Psoas muscle (tissue), 8 donors: ENCODE results near the gene MED14. TPM values are rescaled to one million over a fixed set of nuclear protein-coding genes. Genes with fewer than 3 reads are reported as not detected.
A peak's percentile ranks its signal among the peaks of the same experiment; 100 is the strongest.
"Not testable (repeated sequence)": the region's sequence is repeated elsewhere in the genome, so short reads cannot be mapped to it uniquely, and the experiment has no call there.

Source experiments
- ATAC-seq, 4 donors: fragments of 200-7000 bp; cut with Tn5 transposase; one replicate each; pipeline ENCODE4 v1.9.1; 2020; ENCODE audit warnings: moderate library complexity in 3 of 4, mild to moderate bottlenecking in 2 of 4
- DNase-seq, 2 donors: peaks; one replicate each; pipeline ENCODE4 v3.0.0-alpha.2; 2020
- H3K27ac ChIP-seq: fragments of 200-600 bp; one replicate; pipeline ENCODE4 v1.8.0; 2022
- H3K27me3 ChIP-seq, 3 donors: fragments of 200-600 bp in 1 of 3; one replicate each; pipeline versions ENCODE4 v1.6.1 to v1.8.0; 2013 to 2022; ENCODE audit warnings: low read length in 2 of 3, mild to moderate bottlenecking in 2 of 3, moderate library complexity in 1 of 3; ENCODE audit not compliant: insufficient read depth in 3 of 3
- H3K36me3 ChIP-seq, 2 donors: fragments of 200-600 bp in 1 of 2; one replicate each; pipeline versions ENCODE4 v1.6.1 to v1.8.0; 2013 to 2022; ENCODE audit warnings: low read depth in 1 of 2, mild to moderate bottlenecking in 1 of 2, moderate library complexity in 1 of 2; ENCODE audit not compliant: insufficient read depth in 1 of 2
- H3K4me1 ChIP-seq: fragments of 200-600 bp; one replicate; pipeline ENCODE4 v1.8.0; 2022
- H3K4me3 ChIP-seq: fragments of 200-600 bp; one replicate; pipeline ENCODE4 v1.8.0; 2022; ENCODE audit warnings: mild to moderate bottlenecking
- H3K9me3 ChIP-seq: fragments of 200-600 bp; one replicate; pipeline ENCODE4 v1.8.0; 2022
- CTCF ChIP-seq: fragments of 200-600 bp; IDR thresholded peaks from one replicate; pipeline ENCODE4 v1.8.0; 2022; ENCODE audit warnings: antibody characterized with exemption
- WGBS, 3 donors: extraction: QIAGEN DNeasy Blood & Tissue Kit; methylation state at CpG; one replicate each; pipeline versions ENCODE4 v1.1.6 to v1.1.7; 2013; 5-methylcytosine and 5-hydroxymethylcytosine counted together
- intact Hi-C, 2 donors: fragments of 100-400 bp; cut with DNase I; formaldehyde crosslinking; loops; one replicate each; pipeline versions ENCODE4 v1.11.0 to v1.14.2; 2022
- polyA plus RNA-seq, 3 donors: library from polyadenylated mRNA; stranded (reverse); fragments of 200-250 nt; gene quantifications; one replicate each; pipeline ENCODE4 v1.2.3, GENCODE V29; 2013
- total RNA-seq, 4 donors: library from RNA; stranded (reverse); fragmentation: NEBNext Ultra II Directional in 2 of 4; extraction: Animal tissue kit (Norgen Biotek cat#: 25700) in 2 of 4; gene quantifications; one replicate each; pipeline versions ENCODE4 v1.2.1 to v1.2.4, GENCODE V29; 2021 to 2023
- donor health status: healthy with polysubstance abuse.
- donor health status: DM: no; HTN: no; CAD: no; lungs with moderate emphysema.
- donor health status: Bipolar disorder and iron deficiency.
- donor health status: healthy.
- donor health status: DM: yes; HTN: yes; CAD: no.
- donor health status: DM: no; HTN: no; CAD: no.
- donor health status: DM: no; HTN: no; CAD: no.
- donor health status: DM: yes; HTN: yes; CAD: no.

The MED14 gene
- total and polyA plus RNA-seq, 7 donors, result 10.7 to 63.2 (median 46.6) TPM

- Histone ChIP-seq H3K27ac (peak overlapping the region; percentile 99), H3K4me1 (peaks cover 5% of the 10 kb centered on the region), H3K9me3 (no peaks in the 10 kb centered on the region), H3K27me3 (peaks cover 0 to 6% (median 0%) of the 10 kb centered on the region in 3 donors), H3K36me3 (no peaks in the 10 kb centered on the region), H3K4me3 (peak overlapping the region; percentile 91)
- ATAC-seq (peak; percentile 7 to 36 (median 18)), DNase-seq (no peak)
- intact Hi-C loops, result loop anchor here in 1 of 2 donors (5.0 kb wide), 1 partner anchor 56 kb away; no protein-coding TSS in a partner anchor
- WGBS, 3 donors, result 0 to 4% (median 1%) methylated on average over 15 to 17 of the region's 17 CpGs
- TF ChIP-seq CTCF, result no peak
Observed at GRCh38 chrX:40736170-40736505, 796 bp upstream of the MED14 start.

GRCh38 chrX:40734971-40735324, 394 bp downstream of the MED14 start:
- no peak for DNase-seq
- WGBS, 3 donors, result 0 to 2% (median 0%) methylated on average over 6 to 20 of the region's 20 CpGs

GRCh38 chrX:40733706-40734105, 1.6 kb downstream of the MED14 start:
- TF ChIP-seq CTCF, result no peak
- WGBS, 3 donors, result 1 to 17% (median 2%) methylated on average over 2 of the region's 2 CpGs
- peaks cover 0 to 6% (median 0%) of the 10 kb centered on the region in 3 donors for H3K27me3 ChIP-seq
- peak overlapping the region; percentile 3 for H3K27ac ChIP-seq
- ATAC-seq, result no peak
- peak overlapping the region; percentile 91 for H3K4me3 ChIP-seq
- intact Hi-C loops, result loop anchor here in 1 of 2 donors (5.0 kb wide), 1 partner anchor 86 kb away; the partner anchor contains the start of gene CXorf38
- peaks cover 15% of the 10 kb centered on the region for H3K4me1 ChIP-seq
- H3K36me3 ChIP-seq, result no peaks in the 10 kb centered on the region
- no peaks in the 10 kb centered on the region for H3K9me3 ChIP-seq
- DNase-seq, result no peak

More at GRCh38 chrX:40734971-40735324, 394 bp downstream of the MED14 start:
- peaks cover 10% of the 10 kb centered on the region for H3K4me1 ChIP-seq
- H3K4me3 ChIP-seq, result peak overlapping the region; percentile 91
- no peaks in the 10 kb centered on the region for H3K36me3 ChIP-seq
- no peak for TF ChIP-seq CTCF
- ATAC-seq, result no peak
- H3K9me3 ChIP-seq, result no peaks in the 10 kb centered on the region
- H3K27me3 ChIP-seq, result peaks cover 0 to 6% (median 0%) of the 10 kb centered on the region in 3 donors
- H3K27ac ChIP-seq, result peak overlapping the region; percentile 99
- intact Hi-C loops, result loop anchor here in 1 of 2 donors (5.0 kb wide), 2 partner anchors 57 to 88 kb away; partner anchors contain the start of gene CXorf38

GRCh38 chrX:40732499-40732898, 2.8 kb downstream of the MED14 start:
- H3K36me3 ChIP-seq, ATAC-seq, DNase-seq, H3K27ac ChIP-seq, H3K27me3 ChIP-seq, H3K9me3 ChIP-seq, H3K4me3 ChIP-seq: not testable (repeated sequence)
- intact Hi-C loops, result loop anchor here in 1 of 2 donors (5.0 kb wide), 1 partner anchor 85 kb away; the partner anchor contains the start of gene CXorf38
- H3K4me1 ChIP-seq, result peaks cover 25% of the 10 kb centered on the region
- 88 to 93% (median 90%) methylated on average over 5 of the region's 5 CpGs for WGBS, 3 donors

GRCh38 chrX:40729598-40730584, 5.5 kb downstream of the MED14 start:
- intact Hi-C loops, result loop anchor here in 1 of 2 donors (5.0 kb wide), 1 partner anchor 83 kb away; the partner anchor contains the start of gene CXorf38
- no peak for DNase-seq
- H3K27ac ChIP-seq, result peak overlapping the region; percentile 80
- H3K36me3 ChIP-seq, result peaks cover 0 to 11% of the 10 kb centered on the region in 2 donors
- H3K4me1 ChIP-seq, result peaks cover 32% of the 10 kb centered on the region
- H3K9me3 ChIP-seq, result no peaks in the 10 kb centered on the region
- no peak overlapping the region for H3K4me3 ChIP-seq
- TF ChIP-seq CTCF, result no peak
- peaks cover 0 to 6% (median 0%) of the 10 kb centered on the region in 3 donors for H3K27me3 ChIP-seq
- WGBS, 3 donors, result 40 to 53% (median 48%) methylated on average over 4 of the region's 4 CpGs
- ATAC-seq, result no peak
